Parietal lobe (tissue), 2 donors: Measurements from ENCODE around the gene HCAR2. TPM values are rescaled to one million over a fixed set of nuclear protein-coding genes. Genes with fewer than 3 reads are reported as not detected.

Experiments used
- small RNA-seq: library from RNA; depleted of rRNA; stranded (forward); fragments of <200 nt; gene quantifications from one replicate; pipeline ENCODE3, GENCODE V24; 2014; ENCODE audit warnings: low replicate concordance
- total RNA-seq: library from RNA; depleted of rRNA; stranded (reverse); fragments of >200 nt; gene quantifications from one replicate; pipeline ENCODE4 v1.2.3, GENCODE V29; 2014

The HCAR2 gene
- not detected for total RNA-seq

GRCh38 chr12:122702890-122703611 lies at the start of gene HCAR2:
Gene HCAR2, minus strand, starts transcription at chr12:122703357. Its CDS starts 74 bp downstream, at chr12:122703283.

GRCh38 chr12:122752464-122753318 lies 49.5 kb upstream of the HCAR2 start, which contains the start of gene DENR:
Gene DENR, plus strand, starts transcription at chr12:122752824. Its CDS starts 878 bp downstream, at chr12:122753702.

GRCh38 chr12:122730215-122731014 lies 27.3 kb upstream of the HCAR2 start, which contains the start of gene HCAR1:
Gene HCAR1, minus strand, starts transcription at chr12:122730844. Its CDS starts 505 bp downstream, at chr12:122730339.

GRCh38 chr12:122716658-122717057 lies 13.5 kb upstream of the HCAR2 start, which contains the start of gene HCAR3:
Gene HCAR3, minus strand, starts transcription at chr12:122716811. Its CDS starts 74 bp downstream, at chr12:122716737.

Small RNA genes within 50 kb of the gene (small RNA-seq; reads per million reads assigned to genes)
- not detected for gene AC026333.2

Other genes with a start within 250 kb of the HCAR2 start
- gene ZCCHC8, start 202.4 kb downstream of the HCAR2 start, total RNA-seq, result 51.3 TPM
- 127 TPM for gene RSRC2, start 176.4 kb downstream of the HCAR2 start, total RNA-seq
- 94.2 TPM for gene KNTC1, start 176.1 kb downstream of the HCAR2 start, total RNA-seq
- gene HCAR3, start 13.5 kb upstream of the HCAR2 start, total RNA-seq, result not detected
- 0.31 TPM for gene HCAR1, start 27.5 kb upstream of the HCAR2 start, total RNA-seq
- 35.7 TPM for gene DENR, start 49.5 kb upstream of the HCAR2 start, total RNA-seq
- gene CCDC62, start 71.2 kb upstream of the HCAR2 start, total RNA-seq, result 7.2 TPM
- 136 TPM for gene HIP1R, start 132.1 kb upstream of the HCAR2 start, total RNA-seq
- gene VPS37B, start 192.8 kb upstream of the HCAR2 start, total RNA-seq, result 35.1 TPM